Cerebellar cortex (tissue), 1 donor: ENCODE data around the gene COA1.
"Not testable (repeated sequence)": the region's sequence is repeated elsewhere in the genome, so short reads cannot be mapped to it uniquely, and the experiment has no call there.

Experiments
- DNase-seq: peaks from one replicate; pipeline ENCODE4 v3.0.0-alpha.2; 2015; ENCODE audit warnings: low spot score

Gene COA1

GRCh38 chr7:43758029-43758821, 28.9 kb upstream of the COA1 start, which contains the start of gene BLVRA:
TSS of gene BLVRA (plus strand) at chr7:43758680. CDS start at chr7:43771159, 12,479 bp downstream.
- DNase-seq, result peak; percentile 64

DNA sequence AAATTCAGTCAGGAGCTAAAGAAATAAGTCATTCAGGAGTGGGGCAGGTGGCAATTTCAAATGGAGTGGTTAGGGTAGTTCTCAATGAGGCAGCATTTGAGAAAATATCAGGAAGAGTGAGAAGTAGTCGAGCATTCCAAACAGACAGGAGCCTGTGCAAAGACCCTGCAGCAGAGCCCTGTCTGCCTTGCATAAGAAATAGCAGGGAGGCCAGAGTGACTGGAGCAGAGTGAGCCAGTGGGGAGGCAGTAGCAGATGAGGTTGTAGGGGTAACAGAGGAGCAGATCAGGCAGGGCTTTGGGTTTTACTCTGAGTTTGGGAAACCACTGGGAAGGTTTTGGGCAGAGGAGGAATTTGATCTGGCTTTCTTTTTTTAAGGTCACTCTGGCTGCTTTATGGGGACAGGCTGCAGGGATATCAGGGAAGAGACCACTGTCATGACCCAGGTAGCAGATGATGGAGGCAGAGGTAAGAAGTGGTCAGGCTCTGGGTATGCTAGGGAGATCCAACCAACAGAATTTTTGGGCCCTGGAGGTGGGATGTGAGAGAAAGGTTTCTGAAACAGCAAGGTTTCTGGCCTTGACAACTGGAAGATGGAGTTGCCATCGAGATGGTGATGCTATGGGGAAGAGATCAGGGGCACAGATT, 27.9 kb upstream of the COA1 start:
- peak; percentile 21 for DNase-seq

GRCh38 chr7:43756368-43757072, 27.2 kb upstream of the COA1 start:
- no peak for DNase-seq

DNA sequence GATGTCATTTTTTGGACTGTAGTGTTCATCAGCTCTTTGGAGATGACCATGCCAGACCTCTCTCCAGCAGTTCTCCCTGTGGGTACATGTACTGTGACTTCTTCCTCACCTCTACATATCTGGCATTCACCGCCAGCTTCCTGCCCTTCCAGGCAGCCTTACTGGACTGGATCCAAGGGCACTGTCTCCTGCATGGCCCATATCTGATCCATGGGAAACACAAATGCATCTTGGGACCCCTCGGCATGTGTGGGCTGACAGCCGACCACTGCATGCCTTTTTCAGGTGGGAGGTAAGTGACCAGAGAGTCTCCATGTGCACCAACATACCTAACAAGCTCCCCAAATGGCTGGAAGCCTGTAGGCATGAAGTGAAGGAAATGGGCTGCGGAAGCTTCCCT, 25.3 kb upstream of the COA1 start:
- DNase-seq, result no peak

GRCh38 chr7:43753843-43754242, 24.5 kb upstream of the COA1 start:
- DNase-seq, result no peak

- no peak for DNase-seq
Observed at GRCh38 chr7:43753271-43753810, 24.0 kb upstream of the COA1 start.

- DNase-seq, result no peak
Observed at GRCh38 chr7:43752411-43752810, 23.1 kb upstream of the COA1 start.

DNA sequence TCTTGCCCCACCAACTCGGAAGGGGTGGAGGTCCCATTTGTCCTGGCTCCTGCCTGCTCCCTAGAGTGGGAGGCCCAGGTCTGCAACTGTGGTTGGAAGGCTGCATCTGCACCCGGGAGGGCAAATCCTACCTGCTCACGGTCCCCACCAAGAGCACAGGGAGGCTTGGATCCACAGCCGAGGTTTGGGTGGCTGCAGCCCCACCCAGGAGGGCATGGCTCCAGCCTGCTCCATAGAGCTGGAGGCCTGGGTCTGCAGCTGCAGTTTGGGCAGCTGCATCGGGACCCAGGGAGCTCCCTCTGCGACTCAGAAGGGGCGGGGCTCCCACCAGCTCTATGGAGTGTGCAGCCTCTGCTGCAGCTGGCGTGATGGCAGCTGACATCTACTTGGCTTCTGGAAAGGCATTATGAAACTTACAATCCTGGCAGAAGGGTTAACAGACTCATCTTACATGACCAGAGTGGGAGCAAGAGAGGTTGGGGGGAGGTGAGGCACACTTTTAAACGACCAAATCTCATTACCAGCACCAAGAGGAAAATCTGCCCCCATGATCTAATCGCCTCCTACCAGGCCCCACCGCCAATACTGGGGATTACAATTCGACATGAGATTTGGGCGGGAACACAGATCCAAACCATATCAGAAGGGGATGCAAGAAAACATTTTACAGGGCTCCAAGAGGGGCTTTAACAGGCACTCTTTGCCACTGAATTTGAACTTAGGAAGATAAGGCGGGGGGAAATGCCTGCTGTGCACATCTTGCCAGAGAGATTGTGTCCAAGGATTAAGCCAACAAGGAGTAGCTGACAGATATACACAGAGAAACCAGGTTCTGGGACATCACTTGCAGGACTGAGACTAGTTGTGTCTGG, 20.9 kb upstream of the COA1 start:
- no peak for DNase-seq

- no peak for DNase-seq
Observed at GRCh38 chr7:43749383-43749940, 20.1 kb upstream of the COA1 start.

DNA sequence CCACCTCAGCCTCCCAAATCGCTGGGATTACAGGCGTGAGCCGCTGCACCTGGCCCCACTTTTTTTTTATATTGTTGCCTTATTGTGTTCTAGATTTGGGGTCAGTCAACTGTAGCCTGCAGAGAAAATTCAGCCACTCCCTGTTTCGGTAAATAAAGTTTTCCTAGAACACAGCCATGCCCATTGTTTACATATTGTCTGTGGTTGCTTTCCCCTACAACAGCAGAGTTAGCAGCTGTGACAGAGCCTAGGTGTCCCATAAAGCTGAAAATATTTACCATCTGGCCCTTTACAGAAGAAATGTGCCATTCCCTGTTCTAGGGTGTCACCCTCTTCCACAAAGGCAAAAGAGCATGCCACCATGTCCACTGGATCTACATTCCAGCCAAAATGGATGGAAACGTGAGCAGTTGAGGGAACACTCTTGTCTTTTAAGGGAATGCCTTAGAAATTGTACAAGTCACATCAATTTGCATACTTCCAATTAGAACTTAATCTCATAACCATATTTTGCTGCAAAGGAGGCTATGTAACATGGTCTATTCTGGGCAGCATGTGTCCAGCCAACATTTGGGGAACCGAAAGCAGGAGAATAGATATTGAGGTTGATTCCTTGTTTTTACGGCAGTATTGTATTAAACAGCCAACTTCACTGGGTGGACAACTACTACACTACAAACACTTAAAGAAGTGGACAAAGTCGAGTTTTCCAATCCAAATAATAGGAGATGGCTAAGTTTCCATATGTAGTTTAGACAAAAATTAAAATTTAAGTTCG, 18.2 kb upstream of the COA1 start:
- DNase-seq, result no peak

DNA sequence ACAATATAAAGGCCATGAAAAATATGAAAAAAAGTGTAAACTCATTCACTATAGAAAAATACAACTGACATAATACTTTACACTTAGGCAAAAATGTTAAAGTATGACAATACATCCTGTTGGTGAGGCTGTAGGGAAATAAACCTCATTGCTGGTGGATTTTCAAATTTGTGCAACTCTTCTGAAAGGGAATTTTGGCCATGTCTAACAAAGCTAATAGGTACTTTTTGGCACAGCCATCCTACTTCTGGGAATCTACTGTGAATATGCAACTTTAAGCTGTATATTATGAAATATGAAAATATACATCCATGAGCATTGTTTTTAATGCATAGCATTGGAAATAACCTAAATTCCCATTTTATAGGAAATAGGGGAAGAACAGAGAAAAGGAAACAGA, 13.4 kb upstream of the COA1 start:
- no peak for DNase-seq

DNA sequence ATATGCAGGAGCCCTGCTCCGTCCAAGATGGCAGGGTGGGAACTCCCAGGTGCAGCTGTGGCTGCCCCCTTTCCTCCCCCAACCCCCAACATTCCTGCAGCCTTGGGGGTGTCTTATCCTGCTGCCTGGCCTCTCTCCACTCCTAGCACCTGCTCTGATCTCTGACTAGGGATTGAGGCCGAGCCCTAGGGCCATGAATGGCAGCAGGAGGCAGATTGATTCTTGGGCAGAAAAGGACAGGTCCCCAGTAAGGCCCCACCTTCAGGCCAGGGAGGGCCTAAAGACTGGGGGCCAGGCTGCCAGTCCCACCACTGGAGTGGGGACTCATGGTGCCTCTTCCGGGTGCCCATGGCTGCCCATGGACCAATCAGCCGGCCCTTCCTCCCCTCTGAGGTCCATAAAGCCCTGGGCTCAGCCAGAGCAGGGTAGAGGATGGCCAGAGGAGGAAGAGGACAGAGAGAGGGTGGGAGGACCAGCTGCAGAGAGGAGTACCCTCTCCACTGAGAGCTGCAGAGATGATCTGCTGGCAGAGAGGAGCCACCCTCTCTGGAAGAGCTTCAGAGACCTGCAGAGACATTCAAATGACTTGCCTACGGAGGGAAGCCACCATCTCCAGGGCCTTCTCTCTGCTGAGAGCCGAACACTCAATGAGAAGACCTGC, 8.3 kb upstream of the COA1 start:
- DNase-seq, result no peak

- DNase-seq, result no peak
Observed at GRCh38 chr7:43735802-43736603, 6.7 kb upstream of the COA1 start.

GRCh38 chr7:43735403-43735801, 6.1 kb upstream of the COA1 start:
- DNase-seq, result no peak

GRCh38 chr7:43734575-43735332, 5.4 kb upstream of the COA1 start:
- not testable (repeated sequence) for DNase-seq

DNA sequence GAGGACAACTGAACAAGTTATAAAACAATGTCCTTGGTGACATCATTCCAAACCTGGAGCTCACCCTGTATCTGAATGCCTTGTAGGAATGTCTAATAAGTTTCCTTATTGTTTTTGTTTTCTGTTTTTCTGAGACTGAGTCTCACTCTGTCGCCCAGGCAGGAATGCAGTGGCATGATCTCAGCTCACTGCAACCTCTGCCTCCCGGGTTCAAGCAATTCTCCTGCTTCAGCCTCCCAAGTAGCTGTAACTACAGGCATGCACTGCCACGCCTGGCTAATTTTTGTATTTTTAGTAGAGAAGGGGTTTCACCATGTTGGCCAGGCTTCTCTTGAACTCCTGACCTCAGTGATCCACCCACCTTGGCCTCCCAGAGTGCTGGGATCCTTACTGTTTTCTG, 2.2 kb upstream of the COA1 start:
- DNase-seq, result not testable (repeated sequence)

- no peak for DNase-seq
Observed at GRCh38 chr7:43729924-43730248, 563 bp upstream of the COA1 start.

- no peak for DNase-seq
Observed at GRCh38 chr7:43727494-43727893, 1.8 kb downstream of the COA1 start.

- no peak for DNase-seq
Observed at GRCh38 chr7:43727003-43727402, 2.3 kb downstream of the COA1 start.
